NCI-H1436 (cell line): ENCODE results near the gene SHISA7.

ENCODE experiments used
- DNase-seq: peaks from one replicate; lab custom pipeline; 2025; lab: John Stamatoyannopoulos, UW

Gene SHISA7

GRCh38 chr19:55443045-55443823, at the start of gene SHISA7:
Gene SHISA7, minus strand, starts transcription at chr19:55443300. Its CDS starts 437 bp downstream, at chr19:55442863.
- no peak for DNase-seq

GRCh38 chr19:55492362-55492944, 49.4 kb upstream of the SHISA7 start:
- peak; percentile 53 for DNase-seq

GRCh38 chr19:55491546-55492360, 48.7 kb upstream of the SHISA7 start:
- DNase-seq: no peak

GRCh38 chr19:55490478-55491432, 47.7 kb upstream of the SHISA7 start:
- no peak for DNase-seq

GRCh38 chr19:55489711-55490477, 46.8 kb upstream of the SHISA7 start:
- no peak for DNase-seq

GRCh38 chr19:55488986-55489710, 46.0 kb upstream of the SHISA7 start:
- DNase-seq: no peak

- no peak for DNase-seq
Observed at GRCh38 chr19:55487924-55488687, 45.0 kb upstream of the SHISA7 start, which contains the start of gene SSC5D. Gene SSC5D, plus strand, starts transcription at chr19:55488436. Its CDS starts 154 bp downstream, at chr19:55488590.

- DNase-seq: no peak
Observed at GRCh38 chr19:55486971-55487923, 44.1 kb upstream of the SHISA7 start.

GRCh38 chr19:55486043-55486970, 43.2 kb upstream of the SHISA7 start:
- no peak for DNase-seq

- peak; percentile 31 for DNase-seq
Observed at GRCh38 chr19:55485439-55486011, 42.4 kb upstream of the SHISA7 start.

- DNase-seq: peak; percentile 83
Observed at GRCh38 chr19:55484593-55485438, 41.7 kb upstream of the SHISA7 start, which contains the start of gene NAT14. Gene NAT14, plus strand, starts transcription at chr19:55485188. Its CDS starts 521 bp downstream, at chr19:55485709.

GRCh38 chr19:55483706-55484592, 40.8 kb upstream of the SHISA7 start:
- DNase-seq: no peak

- no peak for DNase-seq
Observed at GRCh38 chr19:55482967-55483705, 40.0 kb upstream of the SHISA7 start.
